IMR-90 (cell line): ENCODE measurements around the gene RCAN2.

Experiments
- CEBPB ChIP-seq: IDR thresholded peaks from 2 replicates; pipeline ENCODE4 v1.6.1; 2012; ENCODE audit warnings: low read depth, low read length, improper control_type of control experiment
- FOS ChIP-seq: fragments of 150-350 bp; IDR thresholded peaks from 2 replicates; pipeline ENCODE4 v1.6.1; 2016; ENCODE audit warnings: low read depth, low read length
- MAFK ChIP-seq: IDR thresholded peaks from 2 replicates; pipeline ENCODE4 v1.6.1; 2012; ENCODE audit warnings: low read depth, low read length, improper control_type of control experiment
- MXI1 ChIP-seq: IDR thresholded peaks from 2 replicates; pipeline ENCODE4 v1.6.1; 2012; ENCODE audit warnings: low read depth, mild to moderate bottlenecking, low read length, moderate library complexity, borderline replicate concordance
- POLR2A ChIP-seq: IDR thresholded peaks from 2 replicates; pipeline ENCODE4 v1.6.1; 2012; ENCODE audit warnings: mild to moderate bottlenecking, low read depth, low read length
- RAD21 ChIP-seq: IDR thresholded peaks from 2 replicates; pipeline ENCODE4 v1.6.1; 2012; ENCODE audit warnings: low read length, improper control_type of control experiment
- RFX5 ChIP-seq: IDR thresholded peaks from 2 replicates; pipeline ENCODE4 v1.8.0; 2012; ENCODE audit warnings: low read depth, mild to moderate bottlenecking, low read length, moderate library complexity
- SMC3 ChIP-seq: fragments of 150-350 bp; IDR thresholded peaks from 2 replicates; pipeline ENCODE4 v1.6.1; 2016; ENCODE audit warnings: low read depth, mild to moderate bottlenecking, antibody characterized with exemption, low read length, moderate library complexity
- TF ChIP-seq, protein P1 (sequence below): conservative IDR thresholded peaks from 2 replicates; pipeline ENCODE4 v1.5.1; 2012; ENCODE audit warnings: mild to moderate bottlenecking, low read depth, low read length, improper control_type of control experiment

DNA sequence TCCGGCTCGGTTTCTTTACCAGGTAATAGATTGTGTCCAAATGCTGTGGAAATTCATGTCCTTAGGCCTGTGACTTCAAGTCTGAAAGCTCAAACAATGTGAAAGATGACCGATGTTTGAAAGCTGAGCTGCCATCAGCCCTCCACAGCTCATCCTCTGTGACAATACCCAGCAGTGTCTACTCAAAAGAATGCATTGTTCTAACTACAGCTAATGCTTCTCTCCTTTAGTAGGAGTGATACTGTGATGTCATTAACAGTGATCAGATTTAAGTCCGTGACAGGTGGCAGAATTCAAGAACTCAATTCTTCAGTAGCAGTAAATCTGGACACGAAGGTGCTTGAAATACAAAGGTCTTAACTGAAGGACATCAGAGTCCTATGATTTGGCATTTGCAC is 97.3 kb downstream of the RCAN2 start:
- TF ChIP-seq, protein P1, sequence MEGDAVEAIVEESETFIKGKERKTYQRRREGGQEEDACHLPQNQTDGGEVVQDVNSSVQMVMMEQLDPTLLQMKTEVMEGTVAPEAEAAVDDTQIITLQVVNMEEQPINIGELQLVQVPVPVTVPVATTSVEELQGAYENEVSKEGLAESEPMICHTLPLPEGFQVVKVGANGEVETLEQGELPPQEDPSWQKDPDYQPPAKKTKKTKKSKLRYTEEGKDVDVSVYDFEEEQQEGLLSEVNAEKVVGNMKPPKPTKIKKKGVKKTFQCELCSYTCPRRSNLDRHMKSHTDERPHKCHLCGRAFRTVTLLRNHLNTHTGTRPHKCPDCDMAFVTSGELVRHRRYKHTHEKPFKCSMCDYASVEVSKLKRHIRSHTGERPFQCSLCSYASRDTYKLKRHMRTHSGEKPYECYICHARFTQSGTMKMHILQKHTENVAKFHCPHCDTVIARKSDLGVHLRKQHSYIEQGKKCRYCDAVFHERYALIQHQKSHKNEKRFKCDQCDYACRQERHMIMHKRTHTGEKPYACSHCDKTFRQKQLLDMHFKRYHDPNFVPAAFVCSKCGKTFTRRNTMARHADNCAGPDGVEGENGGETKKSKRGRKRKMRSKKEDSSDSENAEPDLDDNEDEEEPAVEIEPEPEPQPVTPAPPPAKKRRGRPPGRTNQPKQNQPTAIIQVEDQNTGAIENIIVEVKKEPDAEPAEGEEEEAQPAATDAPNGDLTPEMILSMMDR = no peak
- TF ChIP-seq POLR2A (no peak), RFX5 (no peak), SMC3 (no peak), CEBPB (no peak), MAFK (no peak), FOS (no peak), MXI1 (no peak), RAD21 (no peak)
